Thoracic aorta (tissue), 2 donors: ENCODE data around the gene ALDH1L2. TPM values are rescaled to one million over a fixed set of nuclear protein-coding genes. Genes with fewer than 3 reads are reported as not detected.

ENCODE experiments used
- ATAC-seq: fragments of 150-250 bp; one replicate; pipeline ENCODE4 v1.8.0; 2017; ENCODE audit warnings: low read depth; ENCODE audit not compliant: insufficient number of reproducible peaks, low FRiP score
- DNase-seq: peaks from one replicate; pipeline ENCODE4 v3.0.0-alpha.2; 2020; ENCODE audit warnings: low spot score
- H3K27ac ChIP-seq, 2 donors: fragments of 200-600 bp; sonication (generic); 1 replicate in 1 of 2; 2 replicates in 1 of 2; pipeline ENCODE4 v1.5.1; 2016; ENCODE audit warnings: mild to moderate bottlenecking in 2 of 2, moderate library complexity in 2 of 2
- H3K27me3 ChIP-seq: fragments of 200-600 bp; sonication (generic); replicated peaks from 2 replicates; pipeline ENCODE4 v1.6.0; 2016; ENCODE audit warnings: mild to moderate bottlenecking; ENCODE audit not compliant: insufficient read depth
- H3K36me3 ChIP-seq: fragments of 200-600 bp; sonication (generic); one replicate; pipeline ENCODE4 v1.5.1; 2016
- H3K4me1 ChIP-seq, 2 donors: fragments of 200-600 bp; sonication (generic); 1 replicate in 1 of 2; 2 replicates in 1 of 2; pipeline versions ENCODE4 v1.5.1 to v1.6.0; 2016; ENCODE audit warnings: low read depth in 2 of 2, mild to moderate bottlenecking in 1 of 2; ENCODE audit not compliant: control insufficient read depth in 1 of 2
- H3K4me3 ChIP-seq: fragments of 200-600 bp; sonication (generic); 2 replicates; pipeline ENCODE4 v1.5.1; 2016; ENCODE audit warnings: mild to moderate bottlenecking
- H3K9me3 ChIP-seq: fragments of 200-600 bp; sonication (generic); 2 replicates; pipeline ENCODE4 v1.5.1; 2016
- CTCF ChIP-seq: fragments of 200-600 bp; sonication (generic); IDR thresholded peaks from one replicate; pipeline ENCODE4 v1.5.1; 2019; ENCODE audit warnings: antibody characterized with exemption
- total RNA-seq, 2 donors: library from RNA; depleted of rRNA; stranded (reverse); fragments of >200 nt; gene quantifications; one replicate each; pipeline versions ENCODE4 v1.1.0 to v1.2.3, GENCODE V29; 2016

The ALDH1L2 gene
- 10 to 100 TPM; 16.5 to 21.1 TPM for total RNA-seq

- ATAC-seq (peak; percentile 66), DNase-seq (peak; percentile 64)
- Histone ChIP-seq H3K27ac (peak within 1 kb of the TSS; percentile 65 to 71), H3K4me1 (peaks cover 0 to 12% of the 10 kb centered on the region in 2 donors), H3K36me3 (no peaks in the 10 kb centered on the region), H3K27me3 (no peaks in the 10 kb centered on the region), H3K4me3 (peak within 1 kb of the TSS; percentile 86), H3K9me3 (no peaks in the 10 kb centered on the region)
- no peak for TF ChIP-seq CTCF
Measured at GRCh38 chr12:105084251-105085250, at the start of gene ALDH1L2. Gene ALDH1L2, minus strand, starts transcription at chr12:105084458. Its CDS starts 22 bp downstream, at chr12:105084436.

- no peak for TF ChIP-seq CTCF
- Histone ChIP-seq H3K27me3 (no peaks in the 10 kb centered on the region), H3K36me3 (peaks cover 39% of the 10 kb centered on the region), H3K4me1 (no peaks in the 10 kb centered on the region), H3K27ac (no peak overlapping the region), H3K9me3 (no peaks in the 10 kb centered on the region), H3K4me3 (no peak overlapping the region)
- ATAC-seq (no peak), DNase-seq (no peak)
Measured at GRCh38 chr12:105120551-105120950, 36.3 kb upstream of the ALDH1L2 start.

GRCh38 chr12:105116969-105117368, 32.7 kb upstream of the ALDH1L2 start:
- Histone ChIP-seq H3K36me3 (peaks cover 23% of the 10 kb centered on the region), H3K27me3 (no peaks in the 10 kb centered on the region)
- ATAC-seq, result no peak

GRCh38 chr12:105113094-105113493, 28.8 kb upstream of the ALDH1L2 start:
- no peak for DNase-seq
- Histone ChIP-seq H3K9me3 (no peaks in the 10 kb centered on the region), H3K27ac (no peak overlapping the region), H3K4me1 (peaks cover 17 to 26% of the 10 kb centered on the region in 2 donors), H3K4me3 (no peak overlapping the region), H3K27me3 (no peaks in the 10 kb centered on the region), H3K36me3 (peaks cover 6% of the 10 kb centered on the region)
- no peak for TF ChIP-seq CTCF
- no peak for ATAC-seq

More at GRCh38 chr12:105116969-105117368, 32.7 kb upstream of the ALDH1L2 start:
- Histone ChIP-seq H3K9me3 (no peaks in the 10 kb centered on the region), H3K4me1 (no peaks in the 10 kb centered on the region), H3K4me3 (no peak overlapping the region), H3K27ac (no peak overlapping the region)
- no peak for DNase-seq
- TF ChIP-seq CTCF, result no peak

- ATAC-seq (no peak), DNase-seq (no peak)
- Histone ChIP-seq H3K36me3 (peaks cover 4% of the 10 kb centered on the region), H3K4me1 (peaks cover 22 to 32% of the 10 kb centered on the region in 2 donors), H3K9me3 (no peaks in the 10 kb centered on the region), H3K27ac (no peak overlapping the region), H3K4me3 (no peak overlapping the region), H3K27me3 (no peaks in the 10 kb centered on the region)
- TF ChIP-seq CTCF, result no peak
Measured at GRCh38 chr12:105110851-105111250, 26.6 kb upstream of the ALDH1L2 start.
